ENCODE measurements around the gene CENPF.
"Not testable (repeated sequence)": the region's sequence is repeated elsewhere in the genome, so short reads cannot be mapped to it uniquely, and the experiment has no call there.

Gene CENPF

DNA sequence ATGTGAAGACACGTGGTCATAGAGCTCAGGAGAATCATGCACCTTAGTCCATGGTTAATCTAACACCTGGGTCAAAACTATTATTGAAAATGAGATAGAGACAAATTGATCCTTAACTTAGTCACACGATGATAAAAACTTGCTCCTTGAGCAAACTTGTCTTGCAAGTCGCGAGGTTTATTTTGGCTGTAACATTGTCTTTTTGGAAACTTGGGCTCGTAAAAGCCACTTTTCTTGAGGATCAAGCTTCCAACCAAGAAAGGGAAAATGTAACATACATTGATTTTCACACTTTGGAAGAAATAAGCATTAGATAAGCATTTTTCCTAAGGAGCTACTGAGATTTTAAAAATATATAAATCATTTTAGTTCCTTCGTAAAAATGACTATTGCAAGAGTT, 19.9 kb upstream of the CENPF start:
- DNase-seq (ENCODE audit: low read depth): no peak

- no peak for DNase-seq (ENCODE audit: low read depth)
Measured at GRCh38 chr1:214583824-214584554, 19.0 kb upstream of the CENPF start.

- no peak for DNase-seq (ENCODE audit: low read depth)
Measured at GRCh38 chr1:214584805-214585766, 17.9 kb upstream of the CENPF start.

DNA sequence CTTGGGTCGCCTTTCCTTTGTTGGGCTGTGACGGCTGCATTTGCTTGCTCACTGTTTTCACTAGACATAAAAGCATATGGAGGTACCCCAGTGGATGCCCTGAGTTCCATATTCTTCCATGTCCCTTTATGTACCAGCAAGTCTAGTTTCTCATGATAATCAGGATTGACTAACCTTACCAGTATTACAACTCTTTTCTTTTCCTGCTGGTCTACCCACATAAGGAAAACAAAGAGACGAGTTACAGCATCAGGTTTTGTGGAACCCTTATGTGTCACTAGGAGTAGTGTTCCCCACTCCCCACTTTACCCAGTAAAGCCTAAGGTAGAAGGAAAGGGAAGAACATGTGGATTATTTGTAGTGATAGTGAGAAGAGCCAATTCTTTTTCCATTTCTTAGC, 16.4 kb upstream of the CENPF start:
- DNase-seq (ENCODE audit: low read depth): no peak

DNA sequence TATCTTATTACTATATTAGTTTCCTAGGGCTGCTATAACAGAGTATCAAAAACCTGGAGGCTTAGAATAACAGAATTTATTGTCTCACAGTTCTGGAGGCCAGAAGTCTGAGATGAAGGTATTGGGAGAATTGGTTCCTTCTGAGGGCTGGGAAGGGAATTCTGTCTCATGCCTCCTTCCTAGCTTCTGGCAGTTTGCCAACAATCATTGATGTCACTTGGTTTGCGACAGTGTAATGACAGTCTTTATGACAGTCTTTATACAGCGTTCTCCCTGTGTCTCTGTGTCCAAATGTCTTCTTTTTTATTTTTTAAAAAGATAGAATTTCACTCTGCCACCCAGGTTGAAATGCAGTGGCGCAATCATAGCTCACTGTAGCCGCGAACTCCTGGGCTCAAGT, 15.8 kb upstream of the CENPF start:
- no peak for DNase-seq (ENCODE audit: low read depth)

GRCh38 chr1:214588963-214589597, 13.9 kb upstream of the CENPF start:
- no peak for DNase-seq (ENCODE audit: low read depth)

DNA sequence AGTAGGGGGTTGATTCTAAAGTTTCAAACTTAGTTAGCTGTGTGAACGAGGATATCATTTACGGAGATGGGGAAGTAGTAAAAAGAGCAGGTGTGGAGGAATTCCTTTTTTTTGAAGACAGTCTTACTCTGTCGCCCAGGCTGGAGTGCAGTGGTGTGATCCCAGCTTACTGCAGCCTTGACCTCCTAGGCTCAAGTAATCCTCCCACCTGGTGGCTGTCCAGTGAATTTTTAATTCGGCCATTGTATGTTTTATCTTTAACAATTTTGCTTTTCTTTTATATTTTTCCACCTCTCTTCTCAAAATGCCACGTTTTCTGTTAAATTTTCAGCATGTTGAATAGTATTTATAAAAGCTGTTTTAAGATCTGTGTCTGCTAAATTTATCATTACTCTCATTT, 12.3 kb upstream of the CENPF start:
- no peak for DNase-seq (ENCODE audit: low read depth)

DNA sequence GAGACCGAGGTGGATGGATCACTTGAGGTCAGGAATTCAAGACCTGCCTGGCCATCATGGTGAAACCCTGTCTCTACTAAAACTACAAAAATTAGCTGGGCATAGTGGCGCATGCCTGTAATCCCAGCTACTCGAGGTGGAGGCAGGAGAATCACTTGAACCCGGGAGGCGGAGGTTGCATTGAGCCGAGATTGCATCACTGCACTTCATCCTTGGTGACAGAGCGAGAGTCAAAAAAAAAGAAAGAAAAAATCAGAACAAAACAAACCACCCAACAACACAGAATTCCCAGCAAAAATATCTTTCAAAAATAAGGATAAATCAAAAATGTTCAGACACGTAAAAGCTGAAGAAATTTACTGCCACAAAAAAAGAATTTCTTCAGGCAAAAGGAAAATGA, 11.1 kb upstream of the CENPF start:
- DNase-seq (ENCODE audit: low read depth): not testable (repeated sequence)

DNA sequence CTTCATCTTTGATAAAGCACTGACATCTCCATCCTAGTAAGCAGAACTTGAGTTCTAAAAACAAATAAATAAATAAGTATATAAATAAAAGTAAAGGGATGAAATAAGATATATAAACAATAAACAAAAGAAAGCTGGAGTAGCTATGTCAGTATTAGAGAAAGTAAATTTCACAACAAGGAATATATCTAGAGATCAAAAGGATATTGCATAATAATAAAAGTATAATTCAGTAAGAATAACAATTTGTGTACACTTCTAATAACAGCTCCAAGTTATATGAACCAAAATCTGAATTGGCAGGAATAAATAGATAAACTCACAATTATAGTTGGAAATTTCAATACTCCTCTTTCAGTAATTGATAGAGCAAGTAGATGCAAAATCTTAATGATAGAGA, 9.8 kb upstream of the CENPF start:
- no peak for DNase-seq (ENCODE audit: low read depth)

GRCh38 chr1:214603819-214604252, 841 bp downstream of the CENPF start:
- no peak for DNase-seq (ENCODE audit: low read depth)

DNA sequence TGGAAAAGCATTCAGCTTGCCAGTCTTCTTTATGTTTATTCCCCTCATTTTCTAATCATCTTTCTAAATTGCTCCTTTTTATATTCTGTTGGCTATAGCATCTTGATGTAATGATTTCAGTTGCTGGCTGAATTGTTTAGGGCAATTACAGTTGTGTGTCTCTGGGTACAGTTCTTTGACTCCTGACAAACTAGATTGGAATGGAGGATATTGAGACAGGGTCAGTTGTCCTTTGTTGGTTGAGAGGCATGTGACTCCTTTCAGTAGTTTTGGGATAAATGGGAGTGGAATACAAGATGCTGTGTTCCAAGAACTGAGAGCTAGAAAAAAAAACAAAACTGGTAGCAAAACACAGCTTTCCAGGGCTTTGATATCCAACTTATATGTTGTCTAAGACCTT, 1.5 kb downstream of the CENPF start:
- DNase-seq (ENCODE audit: low read depth): no peak

DNA sequence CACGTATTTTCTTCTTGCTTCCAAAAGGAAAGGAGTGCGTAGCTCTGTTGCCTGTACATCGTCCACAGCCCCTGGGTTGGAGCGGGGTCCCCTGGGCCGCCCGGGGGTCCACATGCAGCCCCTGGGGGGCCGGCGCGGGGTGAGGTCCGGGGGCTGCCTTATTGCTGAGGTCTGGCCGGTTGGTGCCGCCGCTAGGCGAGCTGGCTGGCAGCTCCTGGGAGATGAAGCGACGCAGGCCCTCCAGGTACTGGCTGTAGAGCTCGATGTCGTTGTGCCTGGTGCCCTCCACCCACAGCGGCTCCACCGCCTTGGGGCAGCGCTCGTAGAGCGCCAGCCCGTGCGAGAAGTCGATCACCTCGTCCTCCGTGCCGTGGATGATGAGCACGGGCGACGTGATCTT, 2.5 kb downstream of the CENPF start:
- not testable (repeated sequence) for DNase-seq (ENCODE audit: low read depth)

DNA sequence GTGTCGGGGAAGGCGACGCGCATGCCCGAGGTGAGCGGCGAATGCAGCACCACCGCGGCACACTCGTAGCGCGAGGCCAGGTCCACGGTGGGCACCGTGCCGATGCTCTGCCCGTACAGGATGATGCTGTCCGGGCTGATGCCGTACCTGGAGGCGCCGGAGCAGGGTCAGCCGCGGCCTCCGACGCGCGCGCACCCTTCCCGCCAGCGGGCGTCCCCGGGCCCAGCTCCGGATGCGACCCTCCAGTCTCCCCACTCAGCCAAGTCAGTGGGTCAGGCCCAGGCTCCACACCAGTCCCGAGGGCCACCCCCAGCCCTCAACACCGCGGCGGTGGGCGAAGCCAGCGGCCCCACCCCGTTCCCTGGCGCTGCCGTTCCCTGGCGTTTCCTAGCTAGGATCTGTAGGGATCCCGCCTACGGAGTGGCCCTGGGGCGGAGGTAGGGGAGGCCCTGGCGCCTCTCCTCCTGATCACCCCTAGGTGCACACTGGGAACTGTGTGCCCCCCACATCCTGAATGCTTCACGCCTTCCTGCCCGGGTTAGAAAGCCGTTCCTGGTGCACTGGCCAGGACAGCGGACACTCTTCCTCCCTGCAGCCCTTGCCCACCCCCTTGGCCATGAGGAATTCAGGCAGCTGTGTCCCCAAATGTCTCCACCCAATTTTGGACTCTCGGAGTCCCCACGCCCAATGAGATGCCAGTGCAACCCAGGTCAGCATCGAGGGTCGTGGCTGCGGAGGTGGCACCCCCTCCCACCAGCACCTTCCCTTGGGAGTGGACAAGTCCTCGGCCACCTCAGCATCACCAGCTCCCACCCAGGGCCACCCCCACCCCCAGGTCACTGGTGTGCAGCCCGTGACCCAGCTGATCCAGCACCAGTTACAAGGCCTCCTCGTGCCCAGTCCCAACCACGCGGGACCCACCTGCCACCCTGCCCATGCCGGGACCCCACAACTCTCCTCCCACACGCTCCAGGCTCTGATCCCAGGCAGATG, 3.2 kb downstream of the CENPF start:
- DNase-seq (ENCODE audit: low read depth): not testable (repeated sequence)

- not testable (repeated sequence) for DNase-seq (ENCODE audit: low read depth)
Measured at GRCh38 chr1:214607492-214608215, 4.7 kb downstream of the CENPF start.

DNA sequence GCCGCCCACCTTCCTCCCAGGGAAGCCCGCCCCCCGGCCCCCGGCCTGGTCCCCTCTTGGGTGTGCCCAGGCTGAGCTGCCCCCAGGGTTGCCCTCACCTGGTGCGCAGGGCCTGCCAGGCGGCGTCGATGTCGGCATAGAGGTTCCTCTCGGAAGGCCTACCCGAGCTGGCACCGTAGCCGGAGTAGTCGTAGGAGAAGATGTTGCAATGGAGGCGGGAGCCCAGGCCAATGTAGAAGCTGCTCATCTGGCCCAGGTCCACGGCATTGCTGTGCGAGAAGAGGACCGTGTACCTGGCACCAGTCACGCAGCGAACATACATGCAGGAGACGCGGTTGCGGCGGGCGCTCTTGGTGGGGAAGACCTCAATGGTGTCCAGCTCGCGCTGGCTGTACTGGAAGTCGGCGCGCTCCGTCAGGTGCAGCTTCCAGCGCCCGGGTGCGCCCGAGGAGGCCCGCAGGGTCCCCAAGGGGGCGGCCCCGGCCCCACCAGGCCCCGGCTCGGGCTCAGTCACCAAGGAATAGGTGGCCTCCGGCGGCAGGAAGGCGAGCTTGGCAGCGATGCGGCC, 5.3 kb downstream of the CENPF start:
- not testable (repeated sequence) for DNase-seq (ENCODE audit: low read depth)

GRCh38 chr1:214608817-214609216, 5.8 kb downstream of the CENPF start:
- not testable (repeated sequence) for DNase-seq (ENCODE audit: low read depth)

GRCh38 chr1:214609692-214610091, 6.7 kb downstream of the CENPF start:
- no peak for DNase-seq (ENCODE audit: low read depth)

GRCh38 chr1:214610136-214610535, 7.1 kb downstream of the CENPF start:
- DNase-seq (ENCODE audit: low read depth): not testable (repeated sequence)

DNA sequence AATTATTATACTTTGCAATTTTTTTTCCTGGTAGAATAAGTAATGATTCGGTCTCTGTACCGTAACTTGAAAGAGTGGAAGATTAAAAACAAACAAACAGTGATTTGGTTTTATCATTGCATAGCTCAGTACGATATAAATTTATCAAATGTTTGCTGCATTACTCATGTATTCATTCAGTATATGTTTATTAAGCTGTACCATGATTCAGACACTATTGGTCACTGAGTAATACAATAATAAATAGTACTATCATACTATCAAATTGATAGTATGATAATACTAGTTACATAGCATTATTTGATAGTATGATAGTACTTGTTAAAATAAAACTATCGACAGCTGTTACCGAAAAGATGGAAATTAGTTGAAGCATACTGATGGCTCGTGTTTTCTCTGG, 12.1 kb downstream of the CENPF start:
- DNase-seq (ENCODE audit: low read depth): no peak

DNA sequence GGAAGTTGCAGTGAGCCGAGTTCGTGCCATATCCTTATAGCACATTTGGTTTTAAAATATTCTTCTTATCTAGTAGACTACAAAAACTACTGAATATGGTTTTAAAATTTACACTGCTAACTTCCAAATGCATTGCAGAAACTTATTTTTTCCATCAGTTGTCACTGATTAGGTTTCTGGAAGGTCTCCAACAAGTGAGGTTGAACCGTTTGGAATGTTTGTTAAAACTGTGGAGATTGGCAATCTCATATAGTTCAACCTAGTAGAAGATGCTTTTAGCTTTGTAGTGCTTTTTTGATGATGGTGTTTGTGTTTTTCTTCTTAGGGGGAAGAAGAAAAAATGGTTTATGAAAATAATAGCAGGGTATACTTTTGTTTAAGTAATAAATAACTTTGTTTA, 12.9 kb downstream of the CENPF start:
- DNase-seq (ENCODE audit: low read depth): no peak

All from stimulated activated CD4-positive, alpha-beta T cell treated with anti-CD3 and anti-CD28 coated beads, Interleukin-2, amount 100 ng/mL, for 4 hours (primary cell).